HepG2 (cell line): Measurements from ENCODE around the gene PFN1. TPM values are rescaled to one million over a fixed set of nuclear protein-coding genes. Genes with fewer than 3 reads are reported as not detected.

ENCODE experiments used
- AHDC1 ChIP-seq: sonication (generic); formaldehyde crosslinking; IDR thresholded peaks from 2 replicates; pipeline ENCODE4 v1.5.1; 2020; ENCODE audit warnings: mild to moderate bottlenecking, missing genetic modification reagents, borderline replicate concordance
- ARNTL ChIP-seq: sonication (generic); formaldehyde crosslinking; IDR thresholded peaks from 2 replicates; pipeline ENCODE4 v1.4.0; 2020; ENCODE audit warnings: mild to moderate bottlenecking, missing genetic modification reagents
- BCLAF1 ChIP-seq: fragments of 450-650 bp; IDR thresholded peaks from 2 replicates; pipeline ENCODE4 v1.6.1; 2017; ENCODE audit warnings: mild to moderate bottlenecking
- CHCHD3 ChIP-seq: sonication (generic); formaldehyde crosslinking; IDR thresholded peaks from 2 replicates; pipeline ENCODE4 v1.8.0; 2022; ENCODE audit warnings: mild to moderate bottlenecking, missing genetic modification reagents, moderate library complexity
- DDIT3 ChIP-seq: sonication (generic); formaldehyde crosslinking; IDR thresholded peaks from 2 replicates; pipeline ENCODE4 v1.4.0; 2020; ENCODE audit warnings: mild to moderate bottlenecking, missing genetic modification reagents
- RCOR2 ChIP-seq: IDR thresholded peaks from 2 replicates; pipeline ENCODE4 v1.6.1; 2016; ENCODE audit warnings: missing biosample characterization, missing genetic modification reagents
- SPEN ChIP-seq: sonication (generic); formaldehyde crosslinking; IDR thresholded peaks from 2 replicates; pipeline ENCODE4 v1.5.1; 2020; ENCODE audit warnings: low read depth, mild to moderate bottlenecking, missing genetic modification reagents
- SSRP1 ChIP-seq: IDR thresholded peaks from 2 replicates; pipeline ENCODE4 v1.6.1; 2016; ENCODE audit warnings: control low read depth
- TRIM24 ChIP-seq: sonication (generic); formaldehyde crosslinking; IDR thresholded peaks from 2 replicates; pipeline ENCODE4 v1.8.0; 2022; ENCODE audit warnings: mild to moderate bottlenecking, missing genetic modification reagents
- ZBTB21 ChIP-seq: sonication (generic); formaldehyde crosslinking; IDR thresholded peaks from 2 replicates; pipeline ENCODE4 v1.4.0; 2020; ENCODE audit warnings: missing genetic modification reagents
- ZKSCAN1 ChIP-seq: fragments of 150-350 bp; IDR thresholded peaks from 2 replicates; pipeline ENCODE4 v1.6.1; 2014; ENCODE audit warnings: low read length
- ZNF646 ChIP-seq: sonication (generic); formaldehyde crosslinking; IDR thresholded peaks from 2 replicates; pipeline ENCODE4 v1.9.0; 2021; ENCODE audit warnings: mild to moderate bottlenecking, missing genetic modification reagents
- ZNF720 ChIP-seq: sonication (generic); formaldehyde crosslinking; IDR thresholded peaks from 2 replicates; pipeline ENCODE4 v1.4.0; 2020; ENCODE audit warnings: missing genetic modification reagents
- ZNF850 ChIP-seq: sonication (generic); formaldehyde crosslinking; conservative IDR thresholded peaks from 2 replicates; pipeline ENCODE4 v1.9.0; 2021; ENCODE audit warnings: mild to moderate bottlenecking, missing genetic modification reagents
- ZSCAN25 ChIP-seq: sonication (generic); formaldehyde crosslinking; IDR thresholded peaks from 2 replicates; pipeline ENCODE4 v1.8.0; 2022; ENCODE audit warnings: mild to moderate bottlenecking, missing genetic modification reagents
- polyA plus RNA-seq, 8 experiments: library from polyadenylated mRNA; depleted of rRNA in 3 of 8; stranded (reverse) in 7 of 8; unstranded in 1 of 8; fragments of >200 nt; fragmentation: Illumina TruSeq in 4 of 8; extraction: Trizol in 4 of 8; gene quantifications; 2 replicates each; pipeline versions ENCODE4 v1.2.1 to v1.2.3, GENCODE V29; 2011 to 2016; ENCODE audit warnings: low read depth in 4 of 8, missing spikeins in 1 of 8, mixed read lengths in 1 of 8; ENCODE audit not compliant: insufficient read depth in 1 of 8
- total RNA-seq, 5 experiments: library from RNA; depleted of rRNA; stranded (reverse); fragments of >200 nt; fragmentation: Illumina TruSeq; extraction: Trizol; gene quantifications; 2 replicates each; pipeline ENCODE4 v1.2.3, GENCODE V29; 2016; ENCODE audit warnings: low read depth in 1 of 5

Gene PFN1
- total and polyA plus RNA-seq, 2 of the 13 experiments (the other 11 are each of a cell fraction or from before 2014, with no cell fraction given) = 494 to 613 TPM

- no peak for TF ChIP-seq DDIT3
- no peak for TF ChIP-seq ZSCAN25 (CRISPR knock-in tag)
- no peak for TF ChIP-seq ZNF720
- TF ChIP-seq BCLAF1 = no peak
- no peak for TF ChIP-seq AHDC1 (CRISPR knock-in tag)
- TF ChIP-seq CHCHD3 = no peak
- TF ChIP-seq ZNF646 = no peak
- TF ChIP-seq SPEN (CRISPR knock-in tag) = peak; percentile 89
- no peak for TF ChIP-seq ZNF850 (CRISPR knock-in tag)
- no peak for TF ChIP-seq RCOR2
- TF ChIP-seq TRIM24 = no peak
- peak; percentile 48; the same call in 1 of the 2 replicates for TF ChIP-seq ARNTL (CRISPR knock-in tag)
- TF ChIP-seq ZKSCAN1 = no peak
- TF ChIP-seq ZBTB21 = no peak
- TF ChIP-seq SSRP1 (CRISPR knock-in tag) = no peak
Measured at GRCh38 chr17:4939796-4940554, 8.4 kb downstream of the PFN1 start, which contains the start of the genes RNF167 and SLC25A11 (continued).
